Gastroesophageal sphincter (tissue), 4 donors: ENCODE results near the gene ZNF367. TPM values are rescaled to one million over a fixed set of nuclear protein-coding genes. Genes with fewer than 3 reads are reported as not detected.
A peak's percentile ranks its signal among the peaks of the same experiment; 100 is the strongest.

Experiments used
- ATAC-seq: fragments of 150-250 bp; one replicate; pipeline ENCODE4 v1.9.1; 2016; ENCODE audit warnings: mild to moderate bottlenecking, moderate library complexity
- H3K27ac ChIP-seq, 4 donors: fragments of 200-600 bp; sonication (generic) in 3 of 4; 1 replicate in 3 of 4; 2 replicates in 1 of 4; pipeline ENCODE4 v1.5.1; 2016 to 2019
- H3K27me3 ChIP-seq: fragments of 200-600 bp; sonication (generic); one replicate; pipeline ENCODE4 v1.5.1; 2019
- H3K36me3 ChIP-seq, 2 donors: fragments of 200-600 bp; sonication (generic); one replicate each; pipeline ENCODE4 v1.5.1; 2019; ENCODE audit warnings: control low read depth in 1 of 2
- H3K4me1 ChIP-seq, 3 donors: fragments of 200-600 bp; sonication (generic); 1 replicate in 2 of 3; 2 replicates in 1 of 3; pipeline ENCODE4 v1.5.1; 2016 to 2019; ENCODE audit warnings: control low read depth in 2 of 3
- H3K4me3 ChIP-seq, 2 donors: fragments of 200-600 bp; sonication (generic); one replicate each; pipeline ENCODE4 v1.5.1; 2019; ENCODE audit warnings: mild to moderate bottlenecking in 1 of 2, moderate library complexity in 1 of 2
- H3K9me3 ChIP-seq, 3 donors: fragments of 200-600 bp; sonication (generic); one replicate each; pipeline ENCODE4 v1.5.1; 2017 to 2019; ENCODE audit warnings: control low read depth in 2 of 3
- CTCF ChIP-seq, 4 experiments: fragments of 200-600 bp in 2 of 4; fragments of 450-650 bp in 2 of 4; sonication (generic) in 1 of 4; IDR thresholded peaks; one replicate each; pipeline ENCODE4 v1.5.1; 2017 to 2019; ENCODE audit warnings: antibody characterized with exemption in 4 of 4, mild to moderate bottlenecking in 2 of 4, moderate library complexity in 2 of 4
- EP300 ChIP-seq: sonication (generic); formaldehyde crosslinking; IDR thresholded peaks from one replicate; pipeline ENCODE4 v1.6.1; 2017; ENCODE audit warnings: antibody characterized with exemption, mild to moderate bottlenecking
- POLR2A ChIP-seq, 2 donors: fragments of 450-650 bp; IDR thresholded peaks; one replicate each; pipeline ENCODE4 v1.6.1; 2017; ENCODE audit warnings: antibody characterized with exemption in 2 of 2, mild to moderate bottlenecking in 2 of 2, moderate library complexity in 1 of 2
- POLR2AphosphoS5 ChIP-seq: sonication (generic); formaldehyde crosslinking; IDR thresholded peaks from one replicate; pipeline ENCODE4 v1.6.1; 2017; ENCODE audit warnings: antibody characterized with exemption
- whole genome bisulfite sequencing, 2 donors: methylation state at CpG; one replicate each; pipeline ENCODE4 v1.1.5; 2018; ENCODE audit warnings: low coverage in 1 of 2; 5-methylcytosine and 5-hydroxymethylcytosine counted together
- total RNA-seq, 4 donors: library from RNA; depleted of rRNA; stranded (reverse); fragments of >200 nt; gene quantifications; one replicate each; pipeline ENCODE4 v1.1.0, GENCODE V29; 2016

The ZNF367 gene
- total RNA-seq, 4 donors from 2014 or later, result 1.4 to 3.7 (median 2.5) TPM

GRCh38 chr9:96417051-96417586, 1.1 kb downstream of the ZNF367 start:
- Histone ChIP-seq H3K36me3 (no peaks in the 10 kb centered on the region), H3K4me3 (peak overlapping the region; percentile 62 to 87), H3K9me3 (no peaks in the 10 kb centered on the region), H3K27ac (peak overlapping the region; percentile 76 to 100 (median 98)), H3K4me1 (peaks cover 2 to 37% (median 25%) of the 10 kb centered on the region in 3 donors), H3K27me3 (no peaks in the 10 kb centered on the region)
- TF ChIP-seq POLR2AphosphoS5 (peak; percentile 82), CTCF (IDR thresholded peaks at IDR 0.05) (peak in 3 of 4 experiments; percentile 28 to 57 (median 32)), EP300 (no peak), POLR2A (IDR thresholded peaks at IDR 0.05) (peak; percentile 58 to 74)
- 0% methylated on average over 1 to 5 of the region's 50 CpGs for WGBS, 2 donors
- peak; percentile 23 for ATAC-seq

GRCh38 chr9:96413302-96414221, 4.6 kb downstream of the ZNF367 start:
- TF ChIP-seq POLR2A (IDR thresholded peaks at IDR 0.05) (no peak), POLR2AphosphoS5 (no peak), EP300 (no peak), CTCF (IDR thresholded peaks at IDR 0.05) (no peak)
- H3K27me3 ChIP-seq, result no peaks in the 10 kb centered on the region
- no peak overlapping the region for H3K27ac ChIP-seq
- ATAC-seq, result no peak
- H3K36me3 ChIP-seq, result no peaks in the 10 kb centered on the region
- WGBS, 2 donors, result 44 to 64% methylated on average over 7 of the region's 7 CpGs
- no peak overlapping the region for H3K4me3 ChIP-seq
- H3K9me3 ChIP-seq, result no peaks in the 10 kb centered on the region
- H3K4me1 ChIP-seq, result peaks cover 0 to 14% (median 6%) of the 10 kb centered on the region in 3 donors

DNA sequence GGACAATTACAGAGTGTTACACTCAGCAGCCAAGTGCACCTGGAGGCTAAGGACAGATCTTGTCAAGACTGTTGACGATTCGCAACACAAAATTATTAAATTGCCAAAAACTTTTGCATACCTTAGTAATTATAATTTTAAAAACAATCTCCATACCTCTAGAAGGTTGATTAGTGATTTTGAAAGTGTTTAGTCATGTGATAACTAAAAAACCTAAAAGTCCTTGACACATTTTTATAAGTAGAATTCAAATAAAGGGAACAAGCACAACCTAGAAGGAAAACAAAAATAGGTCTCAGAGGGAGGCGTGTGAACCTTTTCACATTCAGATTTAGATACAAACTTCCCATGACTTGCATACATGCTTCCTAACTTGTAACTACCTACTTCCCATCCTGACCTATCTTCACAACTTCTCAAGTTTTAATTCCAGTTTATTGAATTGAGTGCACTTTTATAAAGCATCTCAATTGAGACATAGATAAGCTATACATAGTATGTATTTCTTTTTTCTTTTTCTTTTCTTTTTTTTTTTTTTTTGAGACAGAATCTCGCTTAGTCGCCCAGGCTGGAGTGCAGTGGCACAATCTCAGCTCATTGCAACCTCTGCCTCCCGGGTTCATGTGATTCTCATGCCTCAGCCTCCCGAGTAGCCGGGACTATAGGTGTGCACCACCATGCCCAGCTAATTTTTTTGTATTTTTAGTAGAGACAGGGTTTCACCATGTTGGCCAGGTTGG, 5.8 kb downstream of the ZNF367 start:
- no peak for TF ChIP-seq POLR2AphosphoS5
- no peak for TF ChIP-seq POLR2A (IDR thresholded peaks at IDR 0.05)
- no peak for TF ChIP-seq CTCF (IDR thresholded peaks at IDR 0.05)
- TF ChIP-seq EP300, result no peak
- 68 to 72% methylated on average over 3 to 5 of the region's 8 CpGs for WGBS, 2 donors
- no peaks in the 10 kb centered on the region for H3K27me3 ChIP-seq
- no peaks in the 10 kb centered on the region for H3K9me3 ChIP-seq
- H3K27ac ChIP-seq, result no peak overlapping the region
- H3K4me3 ChIP-seq, result no peak overlapping the region
- ATAC-seq, result no peak
- peaks cover 0 to 9% (median 6%) of the 10 kb centered on the region in 3 donors for H3K4me1 ChIP-seq
- no peaks in the 10 kb centered on the region for H3K36me3 ChIP-seq

- H3K36me3 ChIP-seq, result no peaks in the 10 kb centered on the region
- H3K27ac ChIP-seq, result no peak overlapping the region
- no peak for ATAC-seq
- peaks cover 0 to 2% (median 0%) of the 10 kb centered on the region in 3 donors for H3K4me1 ChIP-seq
- H3K27me3 ChIP-seq, result no peaks in the 10 kb centered on the region
- H3K4me3 ChIP-seq, result no peak overlapping the region
- TF ChIP-seq CTCF (IDR thresholded peaks at IDR 0.05), result no peak
- no peak for TF ChIP-seq POLR2A (IDR thresholded peaks at IDR 0.05)
- TF ChIP-seq POLR2AphosphoS5, result no peak
- no peak for TF ChIP-seq EP300
- 90% methylated on average over 5 of the region's 5 CpGs; no CpG with 5 or more reads in 1 of the 2 donors for WGBS, 2 donors
- H3K9me3 ChIP-seq, result no peaks in the 10 kb centered on the region
These were observed 6.9 kb downstream of the ZNF367 start for GRCh38 chr9:96411129-96411838.
